HG03575 (cell line): ENCODE results near the gene XYLT1.
"Not testable (repeated sequence)": the region's sequence is repeated elsewhere in the genome, so short reads cannot be mapped to it uniquely, and the experiment has no call there.

Experiments
- ATAC-seq: cut with Tn5 transposase; IDR thresholded peaks from one replicate; pipeline ENCODE4 v1.9.1; 2021; ENCODE audit not compliant: unreplicated experiment, insufficient number of reproducible peaks, low FRiP score; ENCODE audit errors: extremely low read depth

Gene XYLT1

DNA sequence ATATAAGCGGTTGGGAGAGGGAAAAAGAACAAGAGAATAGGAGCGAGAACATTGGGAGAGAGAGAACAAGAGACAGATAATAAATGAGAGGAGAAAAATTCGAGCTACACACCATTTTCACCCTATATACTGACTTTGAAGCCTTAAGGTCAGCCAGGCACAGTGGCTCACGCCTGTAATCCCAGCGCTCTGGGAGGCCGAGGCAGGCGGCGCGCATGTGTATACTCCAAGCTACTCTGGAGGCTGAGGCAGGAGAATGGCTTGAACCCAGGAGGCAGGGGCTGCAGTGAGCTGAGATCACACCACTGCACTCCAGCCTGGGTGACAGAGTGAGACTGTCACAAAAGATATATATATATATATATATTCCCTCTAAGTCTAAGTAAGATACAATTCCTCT, 164.5 kb downstream of the XYLT1 start:
- not testable (repeated sequence) for ATAC-seq

DNA sequence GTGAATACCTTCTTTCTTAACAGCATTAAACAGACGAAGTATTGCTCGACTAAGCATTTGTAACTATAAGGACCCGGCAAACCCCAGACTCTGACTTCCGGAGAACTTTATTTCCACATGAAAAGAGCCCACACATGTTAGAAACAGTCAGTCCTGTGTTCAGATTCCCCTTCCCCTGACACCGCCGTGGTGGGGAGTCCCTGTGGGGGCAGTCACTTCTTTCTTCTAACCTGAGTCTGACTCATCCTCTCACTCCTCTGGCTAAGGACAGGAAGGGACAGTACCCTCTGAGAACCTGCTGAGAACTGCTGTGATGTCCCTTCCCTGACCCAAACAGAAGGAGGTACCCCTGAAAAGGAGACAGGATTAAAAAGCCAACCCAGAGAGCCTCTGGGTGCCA, 165.1 kb downstream of the XYLT1 start:
- no peak for ATAC-seq

DNA sequence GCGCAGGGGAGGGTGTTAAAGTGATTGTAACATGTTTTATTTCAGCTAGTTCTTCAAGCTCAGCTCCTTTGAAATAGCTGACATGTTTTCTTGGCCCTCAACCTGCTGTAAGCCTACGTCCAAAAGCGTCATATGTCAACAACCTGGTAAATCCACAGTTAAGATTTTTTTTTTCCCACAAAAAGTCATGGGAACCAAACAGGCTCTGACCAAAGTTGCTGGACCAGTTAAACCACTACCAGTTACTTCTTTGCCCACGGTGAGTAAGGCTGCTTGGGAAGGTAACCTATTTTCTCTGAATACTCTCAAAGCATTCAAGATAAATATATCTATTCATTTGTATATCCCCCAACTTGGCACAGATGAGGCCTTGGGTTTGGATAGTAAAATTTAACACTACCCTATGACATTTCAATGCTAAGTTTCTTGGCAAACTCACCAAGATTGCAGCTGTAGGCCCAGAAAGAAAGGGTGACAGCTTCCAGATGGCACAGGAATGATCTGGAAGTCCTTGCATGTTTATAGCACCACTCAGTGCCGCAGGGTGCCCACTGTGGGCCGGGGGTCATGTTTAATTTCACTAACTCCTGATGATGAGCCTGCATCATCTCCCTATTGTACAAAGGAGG, 166.2 kb downstream of the XYLT1 start:
- no peak for ATAC-seq

DNA sequence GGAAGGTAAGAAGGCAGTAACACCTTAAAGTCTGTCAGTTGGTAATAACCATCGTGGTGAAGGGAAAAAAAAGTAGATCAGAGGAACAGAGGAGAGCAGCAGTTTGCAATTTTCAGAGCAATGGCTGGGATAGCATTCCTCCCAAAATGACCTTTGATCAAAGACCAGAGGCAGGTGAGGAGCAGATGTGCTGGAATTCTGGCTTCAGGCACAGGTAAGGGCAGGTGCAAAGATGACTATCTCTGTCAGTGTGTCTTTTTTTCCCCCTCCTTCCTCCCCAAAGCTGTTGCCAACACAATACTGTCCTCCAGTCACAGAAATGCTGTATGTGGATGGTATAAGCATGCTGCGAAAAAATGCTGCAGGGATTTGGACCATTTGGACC, 166.7 kb downstream of the XYLT1 start:
- no peak for ATAC-seq

GRCh38 chr16:17303101-17303500, 167.7 kb downstream of the XYLT1 start:
- no peak for ATAC-seq

DNA sequence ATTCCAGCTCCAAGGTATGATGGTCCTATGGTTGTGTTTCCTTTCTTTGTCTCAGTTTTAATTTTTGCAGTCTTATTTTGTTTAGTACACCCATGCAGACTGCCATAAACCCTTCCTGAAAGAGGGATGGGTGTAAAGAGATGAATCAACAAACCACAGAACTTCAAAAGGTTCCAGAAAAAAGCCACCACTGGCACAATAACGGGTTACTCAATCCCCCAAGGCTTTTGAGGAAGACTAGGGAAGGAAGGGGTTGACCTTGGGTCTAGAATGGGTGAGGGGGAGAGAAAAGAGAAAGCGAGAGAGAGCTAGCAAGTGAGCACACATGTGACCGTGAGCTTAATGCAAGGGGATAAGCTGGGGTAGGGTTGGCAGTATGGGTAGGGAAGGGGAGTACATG, 168.1 kb downstream of the XYLT1 start:
- ATAC-seq: no peak

- ATAC-seq: peak; percentile 10
Measured at GRCh38 chr16:17302214-17302613, 168.5 kb downstream of the XYLT1 start.

GRCh38 chr16:17301593-17302135, 169.1 kb downstream of the XYLT1 start:
- peak; percentile 63 for ATAC-seq

GRCh38 chr16:17301184-17301583, 169.6 kb downstream of the XYLT1 start:
- ATAC-seq: no peak

GRCh38 chr16:17299790-17300189, 171.0 kb downstream of the XYLT1 start:
- no peak for ATAC-seq

GRCh38 chr16:17298238-17298637, 172.5 kb downstream of the XYLT1 start:
- no peak for ATAC-seq

- no peak for ATAC-seq
Measured at GRCh38 chr16:17296431-17296830, 174.3 kb downstream of the XYLT1 start.

GRCh38 chr16:17295948-17296347, 174.8 kb downstream of the XYLT1 start:
- no peak for ATAC-seq

DNA sequence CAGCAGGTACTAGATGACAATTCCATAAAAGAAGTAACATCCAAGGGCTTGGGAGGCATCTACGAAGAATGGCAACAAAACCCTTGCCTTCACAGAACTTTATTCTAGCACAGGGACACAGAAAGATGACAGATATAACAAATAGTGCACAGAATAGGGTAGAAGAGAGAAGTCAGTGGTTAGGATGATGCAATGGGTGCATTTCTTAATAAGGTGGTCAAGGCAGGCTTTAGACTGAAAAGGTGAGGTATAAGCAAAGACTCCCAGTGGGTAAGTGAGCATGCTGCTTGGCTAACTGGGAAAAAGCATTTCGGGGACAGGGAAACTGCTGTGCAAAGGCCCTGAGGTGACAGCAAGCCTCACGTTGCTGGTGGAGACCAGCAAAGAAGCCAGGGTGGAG, 175.9 kb downstream of the XYLT1 start:
- ATAC-seq: no peak

GRCh38 chr16:17293813-17294558, 176.8 kb downstream of the XYLT1 start:
- no peak for ATAC-seq

GRCh38 chr16:17291289-17291688, 179.5 kb downstream of the XYLT1 start:
- ATAC-seq: no peak

- ATAC-seq: no peak
Measured at GRCh38 chr16:17289674-17290635, 180.8 kb downstream of the XYLT1 start.

GRCh38 chr16:17289050-17289449, 181.7 kb downstream of the XYLT1 start:
- no peak for ATAC-seq

- no peak for ATAC-seq
Measured at GRCh38 chr16:17287166-17287800, 183.5 kb downstream of the XYLT1 start.
